Erythroblast (primary cell): ENCODE results near the gene MOGAT3.

Experiments used
- GATA1 ChIP-seq: IDR thresholded peaks from 2 replicates; pipeline ENCODE4 v1.6.1; 2011; ENCODE audit warnings: low read depth, mild to moderate bottlenecking, control low read depth, low read length, moderate library complexity
- POLR2A ChIP-seq: IDR thresholded peaks from 2 replicates; pipeline ENCODE4 v1.6.1; 2011; ENCODE audit warnings: mild to moderate bottlenecking, low read length

- TF ChIP-seq POLR2A = no peak
- TF ChIP-seq GATA1 = no peak
These were observed 30.0 kb downstream of the MOGAT3 start for GRCh38 chr7:101170617-101171441.
